Neural cell (in vitro differentiated cells): ENCODE results near the gene AFAP1. TPM values are rescaled to one million over a fixed set of nuclear protein-coding genes. Genes with fewer than 3 reads are reported as not detected.

Source experiments
- H2AFZ ChIP-seq: fragments of 200-600, 300-800 bp; sonication (generic), shearing (Covaris generic); 2 replicates; pipeline ENCODE4 v1.6.0; 2014; ENCODE audit warnings: low read depth, mild to moderate bottlenecking, antibody characterized with exemption, low read length, moderate library complexity
- H3F3A ChIP-seq: fragments of 200-600 bp; shearing (Covaris generic); 2 replicates; pipeline ENCODE4 v1.6.1; 2016; ENCODE audit warnings: mild to moderate bottlenecking, moderate library complexity, mixed read lengths, antibody characterized with exemption, low read length; ENCODE audit not compliant: insufficient read depth, poor library complexity, severe bottlenecking
- H3K27ac ChIP-seq: fragments of 200-600, 300-800 bp; sonication (generic), shearing (Covaris generic); 2 replicates; pipeline ENCODE4 v1.5.1; 2014; ENCODE audit warnings: mild to moderate bottlenecking, low read length, moderate library complexity
- H3K27me3 ChIP-seq: fragments of 300-800, 200-600 bp; sonication (generic), shearing (Covaris generic); 2 replicates; pipeline ENCODE4 v1.6.0; 2014; ENCODE audit warnings: mild to moderate bottlenecking, low read depth, low read length, moderate library complexity; ENCODE audit not compliant: insufficient read depth
- H3K36me3 ChIP-seq: fragments of 300-800, 200-600 bp; sonication (generic), shearing (Covaris generic); 2 replicates; pipeline ENCODE4 v1.5.1; 2014; ENCODE audit warnings: mild to moderate bottlenecking, antibody characterized with exemption, low read length, moderate library complexity; ENCODE audit not compliant: insufficient read depth
- H3K4me2 ChIP-seq: fragments of 300-800, 200-600 bp; sonication (generic), shearing (Covaris generic); 2 replicates; pipeline ENCODE4 v1.6.0; 2014; ENCODE audit warnings: mild to moderate bottlenecking, low read length
- H3K4me3 ChIP-seq: fragments of 300-800, 200-600 bp; sonication (generic), shearing (Covaris generic); 2 replicates; pipeline ENCODE4 v1.5.1; 2014; ENCODE audit warnings: mild to moderate bottlenecking, low read length, moderate library complexity
- H3K79me2 ChIP-seq: fragments of 200-600 bp; shearing (Covaris generic); replicated peaks from 2 replicates; pipeline ENCODE4 v1.6.0; 2014; ENCODE audit warnings: mild to moderate bottlenecking, low read length, moderate library complexity; ENCODE audit not compliant: insufficient read depth
- H3K9ac ChIP-seq: fragments of 300-800, 200-600 bp; sonication (generic), shearing (Covaris generic); 2 replicates; pipeline ENCODE4 v1.6.1; 2016; ENCODE audit warnings: mild to moderate bottlenecking, low read length, mixed read lengths
- H3K9me2 ChIP-seq: fragments of 200-600 bp; shearing (Covaris generic); 2 replicates; pipeline ENCODE4 v1.6.1; 2016; ENCODE audit warnings: mild to moderate bottlenecking, low read length, mixed read lengths; ENCODE audit not compliant: insufficient read depth
- H3K9me3 ChIP-seq: fragments of 200-600, 300-800 bp; sonication (generic), shearing (Covaris generic); 2 replicates; pipeline ENCODE4 v1.6.1; 2016; ENCODE audit warnings: mild to moderate bottlenecking, mixed run types, low read length, moderate library complexity, mixed read lengths
- H4K20me1 ChIP-seq: fragments of 200-600 bp; shearing (Covaris generic); 2 replicates; pipeline ENCODE4 v1.6.1; 2016; ENCODE audit warnings: mild to moderate bottlenecking, mixed run types; ENCODE audit not compliant: insufficient read depth
- CTCF ChIP-seq: fragments of 450-650 bp; IDR thresholded peaks from 2 replicates; pipeline ENCODE4 v1.5.1; 2014; ENCODE audit warnings: antibody characterized with exemption, mild to moderate bottlenecking, moderate library complexity; ENCODE audit not compliant: poor library complexity, severe bottlenecking
- EP300 ChIP-seq: fragments of 450-650 bp; conservative IDR thresholded peaks from 2 replicates; pipeline ENCODE4 v1.6.1; 2014; ENCODE audit warnings: antibody characterized with exemption, mild to moderate bottlenecking, moderate library complexity; ENCODE audit not compliant: poor library complexity, severe bottlenecking
- EZH2 ChIP-seq: fragments of 200-600, 300-800 bp; shearing (Covaris generic), sonication (generic); IDR thresholded peaks from 2 replicates; pipeline ENCODE4 v1.6.1; 2014; ENCODE audit warnings: antibody characterized with exemption, low read length, borderline replicate concordance, mild to moderate bottlenecking; ENCODE audit not compliant: insufficient read depth, poor library complexity, severe bottlenecking
- MXI1 ChIP-seq: fragments of 450-650 bp; conservative IDR thresholded peaks from 2 replicates; pipeline ENCODE4 v1.6.1; 2014; ENCODE audit warnings: antibody characterized with exemption, mild to moderate bottlenecking; ENCODE audit not compliant: poor library complexity, severe bottlenecking
- POLR2AphosphoS5 ChIP-seq: IDR thresholded peaks from 2 replicates; pipeline ENCODE4 v1.6.1; 2012
- RAD21 ChIP-seq: fragments of 450-650 bp; conservative IDR thresholded peaks from 2 replicates; pipeline ENCODE4 v1.6.1; 2014; ENCODE audit warnings: antibody characterized with exemption, mild to moderate bottlenecking, moderate library complexity
- REST ChIP-seq: IDR thresholded peaks from 2 replicates; pipeline ENCODE4 v1.6.1; 2012; ENCODE audit warnings: borderline replicate concordance
- SMC3 ChIP-seq: fragments of 450-650 bp; conservative IDR thresholded peaks from 2 replicates; pipeline ENCODE4 v1.6.1; 2014; ENCODE audit warnings: antibody characterized with exemption, mild to moderate bottlenecking, moderate library complexity; ENCODE audit not compliant: poor library complexity
- TAF1 ChIP-seq: IDR thresholded peaks from 2 replicates; pipeline ENCODE4 v1.6.1; 2012; ENCODE audit warnings: low read depth
- polyA plus RNA-seq: library from polyadenylated mRNA; depleted of rRNA; stranded (reverse); fragments of >200 nt; gene quantifications from 2 replicates; pipeline ENCODE4 v1.2.3, GENCODE V29; 2014

AFAP1 gene
- polyA plus RNA-seq, 1 donor from 2014 or later: 38.9 TPM

GRCh38 chr4:7712021-7712671 is 227.5 kb downstream of the AFAP1 start:
- Histone ChIP-seq H3K79me2 (no peaks in the 10 kb centered on the region), H3K9me2 (no peaks in the 10 kb centered on the region), H3F3A (no peaks in the 10 kb centered on the region), H3K9ac (no peak overlapping the region), H3K9me3 (no peaks in the 10 kb centered on the region), H3K27ac (no peak overlapping the region), H3K36me3 (no peaks in the 10 kb centered on the region), H3K4me3 (no peak overlapping the region), H3K4me2 (no peak overlapping the region), H2AFZ (no peak overlapping the region), H3K27me3 (no peaks in the 10 kb centered on the region), H4K20me1 (no peaks in the 10 kb centered on the region)
- TF ChIP-seq EZH2 (no peak), REST (no peak), TAF1 (no peak), CTCF (no peak), SMC3 (no peak), POLR2AphosphoS5 (no peak), RAD21 (no peak), EP300 (no peak), MXI1 (no peak)

GRCh38 chr4:7711307-7711963 is 228.2 kb downstream of the AFAP1 start:
- no peaks in the 10 kb centered on the region for H3F3A ChIP-seq
- H2AFZ ChIP-seq: no peak overlapping the region
- no peak overlapping the region for H3K4me3 ChIP-seq
- no peaks in the 10 kb centered on the region for H3K36me3 ChIP-seq
- TF ChIP-seq MXI1: no peak
- TF ChIP-seq REST: no peak
- no peak for TF ChIP-seq CTCF
- TF ChIP-seq POLR2AphosphoS5: no peak
- TF ChIP-seq TAF1: no peak
- TF ChIP-seq RAD21: no peak
- no peak for TF ChIP-seq EP300
- TF ChIP-seq EZH2: no peak
- TF ChIP-seq SMC3: no peak
- no peak overlapping the region for H3K4me2 ChIP-seq
- H3K27me3 ChIP-seq: no peaks in the 10 kb centered on the region
- H4K20me1 ChIP-seq: no peaks in the 10 kb centered on the region
- H3K27ac ChIP-seq: no peak overlapping the region
- H3K79me2 ChIP-seq: no peaks in the 10 kb centered on the region
- H3K9me2 ChIP-seq: no peaks in the 10 kb centered on the region
- H3K9me3 ChIP-seq: no peaks in the 10 kb centered on the region
- H3K9ac ChIP-seq: no peak overlapping the region
